Measurements from ENCODE around the gene FCHSD1.

Gene FCHSD1

GRCh38 chr5:141641634-141642267 is 9.5 kb downstream of the FCHSD1 start:
- TF ChIP-seq, protein P1, sequence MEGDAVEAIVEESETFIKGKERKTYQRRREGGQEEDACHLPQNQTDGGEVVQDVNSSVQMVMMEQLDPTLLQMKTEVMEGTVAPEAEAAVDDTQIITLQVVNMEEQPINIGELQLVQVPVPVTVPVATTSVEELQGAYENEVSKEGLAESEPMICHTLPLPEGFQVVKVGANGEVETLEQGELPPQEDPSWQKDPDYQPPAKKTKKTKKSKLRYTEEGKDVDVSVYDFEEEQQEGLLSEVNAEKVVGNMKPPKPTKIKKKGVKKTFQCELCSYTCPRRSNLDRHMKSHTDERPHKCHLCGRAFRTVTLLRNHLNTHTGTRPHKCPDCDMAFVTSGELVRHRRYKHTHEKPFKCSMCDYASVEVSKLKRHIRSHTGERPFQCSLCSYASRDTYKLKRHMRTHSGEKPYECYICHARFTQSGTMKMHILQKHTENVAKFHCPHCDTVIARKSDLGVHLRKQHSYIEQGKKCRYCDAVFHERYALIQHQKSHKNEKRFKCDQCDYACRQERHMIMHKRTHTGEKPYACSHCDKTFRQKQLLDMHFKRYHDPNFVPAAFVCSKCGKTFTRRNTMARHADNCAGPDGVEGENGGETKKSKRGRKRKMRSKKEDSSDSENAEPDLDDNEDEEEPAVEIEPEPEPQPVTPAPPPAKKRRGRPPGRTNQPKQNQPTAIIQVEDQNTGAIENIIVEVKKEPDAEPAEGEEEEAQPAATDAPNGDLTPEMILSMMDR (IDR thresholded peaks at IDR 0.05; ENCODE audit: low read depth, low read length, missing control alignments): peak; percentile 23
- DNase-seq (ENCODE audit: low read depth): no peak
- H3K4me3 ChIP-seq (ENCODE audit: low read depth, low read length): no peak overlapping the region

DNA sequence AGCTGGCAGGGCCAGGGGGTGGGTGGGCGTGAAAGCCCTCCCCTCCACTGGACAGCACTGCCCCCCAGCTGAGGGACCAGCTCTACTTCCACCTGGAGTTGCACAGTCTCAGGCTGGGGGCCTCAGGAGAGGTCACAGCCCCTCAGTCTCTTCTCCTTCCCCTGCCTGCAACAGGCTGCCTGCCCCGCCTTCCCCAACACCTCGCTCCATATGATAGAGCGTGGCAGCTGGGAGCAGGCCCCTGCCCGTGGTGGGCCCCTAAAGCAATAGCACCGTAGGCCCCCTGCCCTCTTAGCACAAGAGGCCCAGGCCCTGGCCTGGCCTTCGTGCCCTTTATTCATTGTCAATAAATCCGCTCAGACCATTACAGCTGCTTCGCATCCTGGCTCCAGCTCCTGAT is 10.5 kb downstream of the FCHSD1 start:
- TF ChIP-seq, protein P1 (IDR thresholded peaks at IDR 0.05; ENCODE audit: low read depth, low read length, missing control alignments): no peak
- DNase-seq (ENCODE audit: low read depth): no peak

GRCh38 chr5:141640051-141640415 is 11.2 kb downstream of the FCHSD1 start:
- TF ChIP-seq, protein P1 (IDR thresholded peaks at IDR 0.05; ENCODE audit: low read depth, low read length, missing control alignments): no peak
- H3K4me3 ChIP-seq (ENCODE audit: low read depth, low read length): no peak overlapping the region
- no peak for DNase-seq (ENCODE audit: low read depth)

More for the DNA sequence above, 10.5 kb downstream of the FCHSD1 start:
- no peak overlapping the region for H3K4me3 ChIP-seq (ENCODE audit: low read depth, low read length)

GRCh38 chr5:141639357-141640050 is 11.7 kb downstream of the FCHSD1 start:
- no peak overlapping the region for H3K4me3 ChIP-seq (ENCODE audit: low read depth, low read length)
- DNase-seq (ENCODE audit: low read depth): no peak
- TF ChIP-seq, protein P1 (IDR thresholded peaks at IDR 0.05; ENCODE audit: low read depth, low read length, missing control alignments): no peak

DNA sequence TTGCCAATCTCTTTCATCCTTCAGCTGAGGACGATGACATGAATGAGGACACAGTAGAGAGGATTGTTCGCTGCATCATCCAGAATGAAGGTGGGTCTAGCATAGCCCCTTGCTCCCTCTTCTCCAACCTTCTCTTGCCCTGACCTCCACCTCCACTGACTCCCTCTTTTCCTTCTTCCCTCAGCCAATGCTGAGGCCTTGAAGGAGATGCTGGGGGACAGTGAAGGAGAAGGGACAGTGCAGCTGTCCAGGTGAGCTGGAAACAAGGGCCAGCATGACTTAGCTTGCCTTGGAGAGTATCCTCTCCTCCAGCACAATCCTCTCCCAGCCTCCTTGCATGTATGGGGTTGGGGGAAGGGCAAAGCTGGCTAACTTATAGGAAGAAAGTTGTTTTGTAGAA is 12.4 kb downstream of the FCHSD1 start:
- DNase-seq (ENCODE audit: low read depth): no peak
- TF ChIP-seq, protein P1 (IDR thresholded peaks at IDR 0.05; ENCODE audit: low read depth, low read length, missing control alignments): no peak
- H3K4me3 ChIP-seq (ENCODE audit: low read depth, low read length): peak overlapping the region; percentile 85

GRCh38 chr5:141637767-141638419 is 13.3 kb downstream of the FCHSD1 start:
- TF ChIP-seq, protein P1 (IDR thresholded peaks at IDR 0.05; ENCODE audit: low read depth, low read length, missing control alignments): peak; percentile 73
- peak overlapping the region; percentile 85 for H3K4me3 ChIP-seq (ENCODE audit: low read depth, low read length)
- no peak for DNase-seq (ENCODE audit: low read depth)
